Stimulated activated CD8-positive, alpha-beta memory T cell treated with anti-CD3 and anti-CD28 coated beads, Interleukin-15, amount 100 ng/mL, for 4 hours (primary cell): ENCODE results near the gene GALR3.
A peak's percentile ranks its signal among the peaks of the same experiment; 100 is the strongest.

Experiments
- DNase-seq, 2 donors: peaks; one replicate each; pipeline ENCODE4 v3.0.0-alpha.2; 2020; ENCODE audit warnings: low read depth in 2 of 2

GALR3 gene

DNA sequence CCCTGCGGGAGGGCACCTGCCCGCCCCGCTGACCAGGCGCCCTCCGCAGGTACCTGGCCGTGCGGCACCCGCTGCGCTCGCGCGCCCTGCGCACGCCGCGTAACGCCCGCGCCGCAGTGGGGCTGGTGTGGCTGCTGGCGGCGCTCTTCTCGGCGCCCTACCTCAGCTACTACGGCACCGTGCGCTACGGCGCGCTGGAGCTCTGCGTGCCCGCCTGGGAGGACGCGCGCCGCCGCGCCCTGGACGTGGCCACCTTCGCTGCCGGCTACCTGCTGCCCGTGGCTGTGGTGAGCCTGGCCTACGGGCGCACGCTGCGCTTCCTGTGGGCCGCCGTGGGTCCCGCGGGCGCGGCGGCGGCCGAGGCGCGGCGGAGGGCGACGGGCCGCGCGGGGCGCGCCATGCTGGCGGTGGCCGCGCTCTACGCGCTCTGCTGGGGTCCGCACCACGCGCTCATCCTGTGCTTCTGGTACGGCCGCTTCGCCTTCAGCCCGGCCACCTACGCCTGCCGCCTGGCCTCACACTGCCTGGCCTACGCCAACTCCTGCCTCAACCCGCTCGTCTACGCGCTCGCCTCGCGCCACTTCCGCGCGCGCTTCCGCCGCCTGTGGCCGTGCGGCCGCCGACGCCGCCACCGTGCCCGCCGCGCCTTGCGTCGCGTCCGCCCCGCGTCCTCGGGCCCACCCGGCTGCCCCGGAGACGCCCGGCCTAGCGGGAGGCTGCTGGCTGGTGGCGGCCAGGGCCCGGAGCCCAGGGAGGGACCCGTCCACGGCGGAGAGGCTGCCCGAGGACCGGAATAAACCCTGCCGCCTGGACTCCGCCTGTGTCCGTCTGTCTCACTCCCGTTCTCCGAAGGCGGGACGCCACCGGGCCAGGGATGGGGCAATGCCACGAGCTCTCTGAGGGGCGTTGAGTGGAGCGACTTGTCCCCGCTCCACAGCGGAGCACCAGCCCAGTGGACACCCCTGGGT is 1.8 kb downstream of the GALR3 start:
- no peak for DNase-seq

DNA sequence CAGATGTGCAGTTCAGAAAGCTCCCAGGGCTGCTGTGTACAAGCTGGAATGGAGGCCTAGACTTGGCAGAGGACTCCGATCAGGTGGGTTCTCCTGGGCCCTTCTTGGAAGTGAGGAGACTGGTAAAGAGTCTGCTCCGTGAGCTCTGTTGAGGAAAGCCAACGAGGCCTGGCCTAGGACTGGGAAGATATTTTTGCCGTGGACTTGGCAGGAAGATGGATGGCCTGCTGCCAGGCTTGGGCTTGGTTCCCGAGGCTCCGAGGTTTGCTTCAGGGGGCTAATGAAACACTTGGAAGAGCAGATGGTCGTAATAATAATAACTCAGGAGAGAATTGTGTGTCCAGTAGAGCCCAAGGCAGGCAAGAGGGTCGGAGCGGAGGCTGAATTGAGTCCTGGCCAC is 3.9 kb downstream of the GALR3 start:
- no peak for DNase-seq

DNA sequence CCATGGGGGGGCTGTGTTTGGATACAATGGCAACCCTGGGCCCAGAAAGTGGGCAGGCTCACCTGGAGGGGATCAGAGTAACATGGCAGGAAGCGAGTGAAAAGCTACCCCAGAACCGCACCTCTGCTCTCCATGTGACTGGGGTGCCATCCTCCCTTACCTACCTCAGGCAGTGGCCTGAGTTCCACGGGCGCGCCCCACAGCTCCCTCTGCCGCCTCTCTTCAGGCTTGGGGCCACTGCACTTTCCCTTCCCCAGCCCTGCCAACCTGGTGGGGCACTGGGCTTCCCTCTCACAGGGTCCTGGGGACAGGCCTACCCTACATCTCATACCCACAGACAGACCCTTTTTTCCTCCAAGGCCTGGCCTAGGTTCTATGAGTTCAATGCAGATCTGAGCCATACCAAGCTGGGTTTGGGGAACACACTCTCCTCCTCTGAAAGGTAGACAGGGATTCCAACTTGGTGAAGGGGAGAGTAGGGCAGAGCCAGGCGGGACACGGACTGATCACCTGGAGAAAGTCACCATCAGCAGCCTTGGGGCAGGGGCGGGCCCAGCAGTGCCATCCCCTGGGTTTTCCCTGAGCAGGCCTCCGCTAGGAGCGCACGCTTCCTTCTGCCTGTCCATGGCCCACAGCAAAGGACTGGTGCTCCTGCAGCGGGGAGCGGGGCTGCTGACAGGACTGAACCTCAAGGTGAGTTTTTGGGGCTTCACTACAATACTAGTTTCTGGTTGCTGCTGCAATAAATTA is 7.1 kb downstream of the GALR3 start:
- DNase-seq: no peak

DNA sequence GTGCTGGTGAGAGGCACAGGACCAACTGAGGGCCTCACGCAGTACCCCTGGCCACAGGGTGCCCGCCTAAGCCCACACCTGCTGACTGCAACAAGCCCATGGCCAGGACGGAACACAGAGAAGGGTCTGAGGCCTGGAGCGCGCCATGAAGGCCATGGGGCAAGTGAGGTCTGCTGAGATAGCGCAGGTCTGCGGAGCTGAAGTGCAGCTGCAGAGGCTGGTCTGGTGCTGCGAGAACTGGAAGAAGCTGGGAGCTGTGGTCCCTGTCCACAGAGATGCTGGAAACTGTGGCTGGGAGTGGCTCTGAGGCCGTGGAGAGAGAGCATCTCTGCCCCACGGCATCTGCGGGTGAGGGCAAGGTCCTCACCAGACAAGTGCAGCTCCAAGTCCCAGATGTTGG is 8.3 kb downstream of the GALR3 start:
- DNase-seq: no peak

DNA sequence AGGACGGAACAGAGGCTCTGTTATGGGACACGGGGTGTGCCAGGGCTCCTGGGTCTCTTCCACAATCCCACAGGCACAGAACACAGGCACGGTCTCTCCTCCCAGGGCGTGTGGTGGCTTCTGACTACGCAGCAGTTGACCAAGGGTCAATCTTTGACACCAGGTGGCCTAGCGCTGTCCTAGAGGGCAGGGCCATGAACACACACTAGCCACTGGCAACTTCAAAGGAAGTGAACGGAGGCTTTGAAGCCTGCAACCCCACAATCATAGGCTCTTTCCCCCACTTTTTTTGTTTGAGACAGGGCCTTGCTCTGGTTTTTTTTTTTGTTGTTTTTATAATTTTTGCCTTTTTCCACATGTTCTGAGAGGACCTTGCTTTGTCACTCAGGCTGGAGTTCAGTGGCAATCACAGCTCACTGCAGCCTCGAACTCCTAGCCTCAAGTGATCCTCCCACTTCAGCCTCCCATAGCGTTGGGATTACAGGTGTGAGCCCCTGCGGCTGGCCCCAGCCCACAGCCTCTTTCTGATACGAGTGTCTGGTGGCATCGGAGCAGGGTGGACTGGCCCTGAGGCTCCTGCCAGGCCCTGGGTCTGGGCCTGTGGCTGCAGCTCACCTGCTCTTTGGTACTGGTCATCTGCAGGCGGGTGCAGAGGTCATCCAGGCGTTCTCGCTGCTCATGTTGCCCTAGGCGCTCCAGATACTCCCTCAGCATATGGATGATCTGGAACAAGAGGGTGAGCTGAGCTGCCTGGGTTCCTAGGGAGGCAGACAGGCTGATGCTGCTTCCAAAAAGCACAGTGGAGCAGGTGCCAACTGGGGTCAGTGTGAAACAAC is 9.1 kb downstream of the GALR3 start:
- DNase-seq: no peak

DNA sequence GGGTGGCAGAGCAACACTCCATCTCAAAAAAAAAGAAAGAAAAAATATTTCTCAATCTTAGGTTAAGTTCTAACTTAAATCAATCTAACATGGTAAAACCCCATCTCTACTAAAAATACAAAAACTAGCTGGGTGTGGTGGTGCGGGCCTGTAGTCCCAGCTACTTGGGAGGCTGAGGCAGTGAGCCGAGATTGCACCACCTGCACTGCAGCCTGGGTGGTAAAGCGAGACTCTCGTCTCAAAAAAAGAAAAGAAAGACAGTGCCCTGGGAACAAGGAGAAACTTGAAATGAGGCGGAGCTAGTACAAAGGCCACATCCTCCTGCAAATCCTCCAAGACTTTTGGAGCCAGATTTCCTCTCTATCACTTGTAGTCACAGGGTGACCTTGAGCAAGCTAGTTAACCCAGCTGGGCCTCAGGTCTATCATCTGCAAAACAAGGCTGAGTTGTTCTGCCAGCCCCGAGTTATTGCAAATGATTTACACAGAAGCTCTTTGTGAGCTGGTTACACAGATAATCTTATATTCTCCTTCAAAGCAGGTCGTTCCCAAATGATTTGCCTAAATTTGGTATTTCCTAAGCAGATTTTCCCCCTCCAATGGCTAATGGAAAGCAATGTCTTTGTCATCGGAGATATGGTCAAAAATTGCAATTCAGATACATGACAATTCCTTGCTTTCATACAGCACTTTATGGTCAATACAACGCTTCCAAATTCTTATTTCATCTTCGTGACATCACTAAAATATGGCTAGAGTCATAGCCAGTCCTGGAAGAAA is 19.0 kb downstream of the GALR3 start:
- DNase-seq: no peak

DNA sequence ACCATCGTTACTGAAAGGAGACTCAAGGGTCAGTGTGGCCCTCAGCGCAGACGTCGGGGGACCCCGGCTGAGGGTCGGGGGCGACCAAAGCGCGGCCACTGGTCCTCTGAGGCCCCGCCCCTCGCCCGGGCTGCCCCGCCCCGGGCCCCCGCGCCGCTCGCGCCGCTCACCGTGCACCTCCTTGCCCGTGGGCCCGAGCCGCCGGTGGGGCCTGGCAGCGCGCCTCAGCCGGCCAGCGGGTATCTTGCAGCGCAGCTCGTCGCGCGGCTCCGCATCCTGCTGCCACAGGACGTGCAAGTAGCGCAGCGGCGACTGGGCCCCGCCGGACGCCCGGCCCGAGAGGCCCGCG is 20.5 kb downstream of the GALR3 start:
- DNase-seq: no peak

DNA sequence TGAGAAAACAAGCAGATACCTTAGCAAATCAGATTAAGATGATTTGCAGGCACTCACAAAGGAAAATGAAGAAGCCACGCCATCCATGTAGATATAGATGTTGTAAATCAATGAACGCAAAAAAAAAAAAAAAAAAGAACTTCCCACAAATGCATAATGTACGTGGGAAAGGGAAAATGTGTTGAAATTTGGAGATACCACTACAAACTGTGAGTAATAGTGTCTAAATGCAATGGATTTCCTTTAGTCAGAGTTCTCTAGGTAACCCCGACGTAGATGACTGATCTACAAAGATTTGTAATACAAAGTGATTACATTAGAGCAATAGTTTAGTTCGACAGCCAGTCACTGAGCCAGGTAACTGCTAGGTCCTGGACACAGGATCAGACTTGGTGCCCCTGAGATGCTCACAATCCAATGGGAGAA is 21.7 kb downstream of the GALR3 start:
- no peak for DNase-seq

DNA sequence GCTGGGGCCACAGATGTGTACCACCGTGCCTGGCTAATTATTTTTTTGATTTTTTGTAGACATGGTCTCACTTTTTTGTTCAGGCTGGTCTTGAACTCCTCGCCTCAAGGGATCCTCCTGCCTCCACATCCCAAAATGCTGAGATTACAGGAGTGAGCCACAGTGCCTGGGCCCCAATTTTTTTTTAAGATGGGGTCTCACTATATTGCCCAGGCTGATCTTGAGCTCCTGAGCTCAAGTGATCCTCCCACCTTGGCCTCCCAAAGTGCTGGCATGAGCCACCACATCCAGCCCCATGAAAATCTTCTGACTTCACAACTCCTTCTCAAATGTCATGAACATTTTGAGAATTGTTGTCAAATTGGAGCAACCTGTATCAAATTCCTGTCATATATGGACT is 23.3 kb downstream of the GALR3 start:
- no peak for DNase-seq

DNA sequence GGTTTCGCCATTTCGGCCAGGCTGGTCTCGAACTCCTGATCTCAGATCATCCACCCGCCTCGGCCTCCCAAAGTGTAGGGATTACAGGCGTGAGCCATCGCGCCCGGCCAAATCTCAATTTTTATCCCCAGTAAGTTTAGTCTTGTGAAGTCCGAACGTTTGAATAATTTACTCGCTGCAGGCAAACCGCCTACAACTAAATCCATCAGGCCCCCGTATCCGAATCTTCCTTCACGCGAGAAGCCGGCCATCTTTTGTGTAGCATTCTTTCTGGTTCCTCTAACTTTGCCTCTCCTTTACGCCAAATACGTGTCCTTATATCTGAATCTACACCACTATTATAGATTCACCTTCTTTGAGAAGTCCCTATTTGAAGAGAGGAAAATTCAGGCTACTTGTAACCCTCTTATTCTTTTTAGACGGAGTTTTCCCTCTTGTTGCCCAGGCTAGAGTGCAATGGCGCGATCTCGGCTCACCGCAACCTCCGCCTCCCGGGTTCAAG is 25.5 kb downstream of the GALR3 start:
- no peak for DNase-seq

DNA sequence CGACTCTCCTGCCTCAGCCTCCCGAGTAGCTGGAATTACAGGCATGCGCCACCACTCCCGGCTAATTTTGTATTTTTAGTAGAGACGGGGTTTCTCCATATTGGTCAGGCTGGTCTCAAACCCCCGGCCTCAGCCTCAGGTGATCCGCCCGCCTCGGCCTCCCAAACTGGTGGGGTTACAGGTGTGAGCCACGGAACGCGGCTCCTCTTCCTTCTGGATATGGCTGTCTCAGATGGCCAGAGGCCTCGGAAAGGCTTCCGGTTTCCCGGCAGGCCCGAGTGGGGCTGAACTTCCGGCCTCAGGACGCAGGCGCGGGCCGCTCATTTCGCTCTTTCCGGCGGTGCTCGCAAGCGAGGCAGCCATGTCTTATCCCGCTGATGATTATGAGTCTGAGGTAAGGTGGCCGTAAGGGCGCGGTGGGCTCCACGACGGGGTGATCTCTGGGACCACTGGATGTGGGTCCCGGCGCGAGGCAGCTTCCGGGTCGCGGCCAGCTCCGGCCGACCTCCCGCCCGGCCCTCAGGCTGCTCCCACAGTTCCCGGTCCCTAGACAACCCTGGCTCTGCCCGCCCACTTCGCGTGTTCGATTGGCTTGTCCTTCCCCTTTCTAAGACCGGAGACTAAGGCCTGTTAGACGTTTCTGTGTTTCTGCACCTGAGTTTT is 26.0 kb downstream of the GALR3 start, which contains the start of gene EIF3L:
Gene EIF3L (plus strand): TSS at position 331 of the 663 bp plus-strand sequence. CDS start 31 bp downstream, at position 362.
- peak; percentile 74 for DNase-seq

DNA sequence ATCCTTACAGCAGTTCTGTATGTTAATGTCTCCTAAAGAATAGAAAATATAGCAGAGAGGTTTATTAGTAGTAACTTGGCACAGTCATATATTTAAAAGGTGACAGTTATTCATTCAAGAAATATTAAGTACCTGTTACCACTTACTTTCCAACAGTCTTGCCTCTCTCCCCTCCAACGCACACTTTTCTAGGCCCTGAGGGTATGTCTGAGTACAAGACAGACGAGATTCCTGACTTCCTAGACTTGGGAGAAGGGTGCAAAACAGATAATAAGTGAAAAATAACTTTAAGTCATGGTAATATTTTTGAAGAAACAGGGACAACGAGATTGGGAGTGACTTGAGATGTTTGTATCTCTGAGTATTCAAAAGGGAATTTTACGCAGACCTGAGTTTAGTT is 27.6 kb downstream of the GALR3 start:
- DNase-seq: no peak

DNA sequence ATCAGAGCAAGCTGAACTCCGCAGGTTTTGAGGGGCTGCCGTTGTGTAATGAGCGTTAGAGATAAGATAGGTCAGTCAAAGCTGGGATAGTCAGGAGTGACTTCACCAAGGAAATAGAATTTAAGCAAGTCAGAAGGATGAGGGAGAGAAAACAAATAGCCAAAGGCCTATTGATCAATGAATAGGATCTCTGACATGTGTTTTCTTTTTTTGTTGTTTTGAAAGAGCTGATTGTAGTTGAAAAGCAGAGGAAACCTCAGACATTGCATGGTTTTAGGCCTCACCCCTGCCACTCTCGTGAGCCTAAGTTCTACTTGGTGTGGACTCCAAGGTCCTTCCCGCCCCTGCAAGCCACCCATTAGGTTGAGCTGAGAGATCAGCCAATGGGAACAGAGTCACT is 29.2 kb downstream of the GALR3 start:
- no peak for DNase-seq

DNA sequence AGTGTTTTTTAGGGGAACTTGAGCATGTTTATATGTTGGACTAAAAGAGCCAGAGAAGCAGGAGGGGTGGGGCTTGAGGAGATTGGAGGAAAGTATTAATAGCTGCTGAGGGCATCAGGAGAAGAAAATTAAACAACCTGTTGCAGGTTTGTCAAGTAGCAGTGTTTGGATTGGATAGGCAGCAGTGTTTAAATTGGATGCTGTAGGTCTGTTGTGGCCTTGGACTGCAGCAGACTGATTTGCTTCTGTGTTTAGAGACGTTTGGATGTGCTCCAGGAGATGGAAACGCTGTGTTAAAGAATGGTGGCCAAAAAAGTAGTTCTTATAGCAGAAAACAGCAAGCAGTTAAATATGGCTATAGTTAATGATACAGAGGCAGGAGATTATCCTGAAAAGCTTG is 31.8 kb downstream of the GALR3 start:
- DNase-seq: no peak

DNA sequence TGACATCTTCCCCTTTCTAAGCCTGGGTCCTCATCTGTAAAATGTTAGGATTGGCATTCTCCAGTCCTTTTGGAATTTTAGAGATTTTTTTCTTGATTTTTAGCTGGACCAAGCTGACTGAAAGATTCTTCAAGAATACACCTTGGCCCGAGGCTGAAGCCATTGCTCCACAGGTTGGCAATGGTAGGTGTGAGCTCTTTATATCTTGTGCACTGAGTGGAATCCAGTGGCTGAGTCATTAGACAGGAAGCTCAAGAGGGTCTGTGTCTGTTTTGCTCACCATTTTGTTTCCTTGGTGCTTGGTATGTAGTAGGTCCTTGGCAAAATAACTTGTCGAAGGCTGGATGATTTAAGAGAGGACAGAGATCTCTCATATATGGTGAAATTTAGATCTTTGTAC is 32.3 kb downstream of the GALR3 start:
- no peak for DNase-seq

DNA sequence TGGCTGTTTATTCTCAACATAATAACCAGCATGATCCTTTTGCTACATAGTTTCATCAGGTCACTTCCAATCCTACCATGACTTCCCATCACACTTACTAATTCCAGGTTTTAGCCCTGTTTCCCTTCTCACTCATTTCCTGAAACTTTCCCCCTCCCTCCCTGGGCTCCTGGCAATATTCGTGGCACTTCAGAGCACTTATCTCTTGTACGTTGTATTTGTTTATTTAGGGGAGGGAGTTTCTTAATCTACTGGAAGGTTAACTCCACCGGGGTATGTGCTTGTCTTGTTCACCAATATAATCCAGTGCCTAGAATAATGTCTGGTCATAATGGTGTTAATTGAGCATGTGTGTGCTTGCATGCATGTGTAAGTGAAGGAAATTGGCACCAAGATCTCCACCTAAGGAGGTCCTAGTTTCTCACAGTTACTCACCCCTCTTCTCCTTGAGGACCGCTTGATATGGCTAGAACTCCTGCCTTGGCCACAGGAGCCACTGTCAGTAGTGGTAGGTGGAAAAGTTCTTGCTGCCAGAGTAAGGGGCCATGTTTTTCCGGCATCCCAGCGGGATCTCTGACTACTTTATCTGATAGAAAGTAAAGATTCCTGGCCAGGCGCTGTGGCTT is 37.7 kb downstream of the GALR3 start:
- no peak for DNase-seq

DNA sequence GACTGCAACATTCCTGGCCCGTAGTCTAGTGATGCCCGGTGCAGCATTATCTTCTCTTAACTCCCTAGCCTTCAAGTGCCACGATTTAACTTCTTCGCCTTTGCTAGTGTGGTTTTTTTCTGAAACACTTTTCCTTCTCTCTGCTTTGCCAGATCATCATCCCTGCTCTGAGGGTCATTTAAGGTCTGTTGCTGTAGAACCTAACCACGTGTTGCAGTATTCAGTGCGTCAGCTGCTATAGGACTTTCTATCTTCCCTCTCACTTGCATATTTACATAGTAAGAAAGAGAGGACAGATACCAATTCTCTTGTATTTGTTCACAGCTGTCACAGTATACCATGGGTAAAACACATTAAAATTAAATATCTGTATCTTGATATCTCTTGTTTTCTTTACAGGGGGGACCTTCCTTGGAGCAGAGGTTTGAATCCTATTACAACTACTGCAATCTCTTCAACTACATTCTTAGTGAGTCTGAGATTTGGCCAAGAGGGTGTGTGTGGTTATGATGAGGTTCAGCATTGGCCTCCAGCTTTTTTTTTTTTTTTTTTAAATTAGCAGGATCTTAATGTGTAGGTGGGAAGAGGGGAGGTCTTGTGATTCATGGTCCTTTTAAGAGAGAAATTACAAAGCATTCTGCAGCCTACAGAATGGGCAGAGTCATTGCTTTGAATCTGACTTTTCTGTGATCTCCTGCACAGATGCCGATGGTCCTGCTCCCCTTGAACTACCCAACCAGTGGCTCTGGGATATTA is 39.6 kb downstream of the GALR3 start:
- DNase-seq: no peak

DNA sequence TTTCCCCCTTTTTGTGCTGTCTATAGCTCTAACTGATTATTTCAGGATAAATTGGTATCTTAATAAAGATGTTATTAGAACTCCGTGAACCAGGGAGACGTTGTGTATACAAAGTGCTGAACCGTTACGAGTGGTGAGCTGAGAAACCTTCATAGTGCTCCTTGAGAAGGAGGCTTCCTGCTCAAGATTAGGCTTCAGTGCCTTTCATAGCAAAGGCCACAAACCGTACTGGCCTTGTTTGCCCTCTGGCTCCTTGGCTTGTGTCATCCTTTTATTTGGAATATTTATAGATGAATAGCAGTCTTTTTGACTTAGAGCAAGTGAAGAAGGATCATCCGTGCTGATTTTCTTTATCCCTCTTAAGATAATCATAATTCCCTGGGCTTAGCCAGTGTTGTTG is 42.3 kb downstream of the GALR3 start:
- DNase-seq: no peak

DNA sequence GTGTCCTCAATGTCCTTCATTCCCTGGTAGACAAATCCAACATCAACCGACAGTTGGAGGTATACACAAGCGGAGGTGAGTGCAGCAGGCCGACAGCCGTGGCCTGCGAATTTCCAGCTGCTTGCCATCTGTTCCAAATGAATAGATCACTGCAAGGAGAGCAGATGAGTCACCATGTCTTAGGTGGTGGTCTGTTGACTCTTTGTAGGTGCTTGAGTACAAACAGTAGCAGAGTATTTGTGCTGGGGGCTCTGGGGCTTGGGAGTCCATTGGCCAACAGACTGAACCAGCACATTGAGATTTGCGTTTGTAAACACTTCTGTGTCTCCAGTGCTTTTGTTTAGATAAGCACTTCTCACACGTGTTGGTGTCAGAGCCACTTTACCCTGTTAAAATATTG is 47.1 kb downstream of the GALR3 start:
- no peak for DNase-seq
